Measurements from ENCODE around the gene CERT1.
"Not testable (repeated sequence)": the region's sequence is repeated elsewhere in the genome, so short reads cannot be mapped to it uniquely, and the experiment has no call there.

The CERT1 gene

GRCh38 chr5:75523275-75523674, 11.8 kb upstream of the CERT1 start:
- no peak for DNase-seq

- no peak for DNase-seq
Measured at GRCh38 chr5:75522542-75522941, 11.1 kb upstream of the CERT1 start.

GRCh38 chr5:75522025-75522424, 10.6 kb upstream of the CERT1 start:
- DNase-seq, result no peak

GRCh38 chr5:75521195-75521594, 9.8 kb upstream of the CERT1 start:
- DNase-seq, result no peak

- no peak for DNase-seq
Measured at GRCh38 chr5:75519761-75520160, 8.3 kb upstream of the CERT1 start.

- DNase-seq, result no peak
Measured at GRCh38 chr5:75514323-75514722, 2.9 kb upstream of the CERT1 start.

- DNase-seq, result no peak
Measured at GRCh38 chr5:75513841-75514240, 2.4 kb upstream of the CERT1 start.

- no peak for DNase-seq
Measured at GRCh38 chr5:75512383-75513074, 1.1 kb upstream of the CERT1 start.

- DNase-seq, result peak; percentile 63
Measured at GRCh38 chr5:75510836-75511434, 494 bp downstream of the CERT1 start.

GRCh38 chr5:75510417-75510835, 1.0 kb downstream of the CERT1 start:
- no peak for DNase-seq

GRCh38 chr5:75509956-75510355, 1.5 kb downstream of the CERT1 start:
- DNase-seq, result no peak

GRCh38 chr5:75509546-75509945, 1.9 kb downstream of the CERT1 start:
- no peak for DNase-seq

- no peak for DNase-seq
Measured at GRCh38 chr5:75507841-75508240, 3.6 kb downstream of the CERT1 start.

GRCh38 chr5:75505112-75505511, 6.3 kb downstream of the CERT1 start:
- not testable (repeated sequence) for DNase-seq

- not testable (repeated sequence) for DNase-seq
Measured at GRCh38 chr5:75498875-75499274, 12.6 kb downstream of the CERT1 start.

- DNase-seq, result no peak
Measured at GRCh38 chr5:75498208-75498777, 13.1 kb downstream of the CERT1 start.

GRCh38 chr5:75496026-75496425, 15.4 kb downstream of the CERT1 start:
- no peak for DNase-seq

GRCh38 chr5:75491621-75492020, 19.8 kb downstream of the CERT1 start:
- DNase-seq, result no peak

- not testable (repeated sequence) for DNase-seq
Measured at GRCh38 chr5:75489847-75490246, 21.6 kb downstream of the CERT1 start.

GRCh38 chr5:75484605-75485004, 26.8 kb downstream of the CERT1 start:
- DNase-seq, result no peak

GRCh38 chr5:75482482-75482881, 28.9 kb downstream of the CERT1 start:
- no peak for DNase-seq

GRCh38 chr5:75481024-75481423, 30.4 kb downstream of the CERT1 start:
- DNase-seq, result no peak

- DNase-seq, result no peak
Measured at GRCh38 chr5:75475364-75475763, 36.1 kb downstream of the CERT1 start.

- no peak for DNase-seq
Measured at GRCh38 chr5:75473463-75473862, 38.0 kb downstream of the CERT1 start.

GRCh38 chr5:75472973-75473372, 38.5 kb downstream of the CERT1 start:
- DNase-seq, result no peak
